Neural progenitor cell (in vitro differentiated cells): ENCODE data around the gene TENT5A.

Source experiments
- EZH2 ChIP-seq: fragments of 200-600 bp; sonication (generic); IDR thresholded peaks from 2 replicates; pipeline ENCODE4 v1.6.1; 2017; ENCODE audit warnings: antibody characterized with exemption, mild to moderate bottlenecking, moderate library complexity
- EZH2phosphoT487 ChIP-seq: fragments of 200-600 bp; sonication (generic); IDR thresholded peaks from 2 replicates; pipeline ENCODE4 v1.6.1; 2017; ENCODE audit warnings: antibody characterized with exemption
- TF ChIP-seq, protein P1 (sequence below): fragments of 200-600 bp; sonication (generic); IDR thresholded peaks from 2 replicates; pipeline ENCODE4 v1.5.1; 2017; ENCODE audit warnings: antibody characterized with exemption, mild to moderate bottlenecking

DNA sequence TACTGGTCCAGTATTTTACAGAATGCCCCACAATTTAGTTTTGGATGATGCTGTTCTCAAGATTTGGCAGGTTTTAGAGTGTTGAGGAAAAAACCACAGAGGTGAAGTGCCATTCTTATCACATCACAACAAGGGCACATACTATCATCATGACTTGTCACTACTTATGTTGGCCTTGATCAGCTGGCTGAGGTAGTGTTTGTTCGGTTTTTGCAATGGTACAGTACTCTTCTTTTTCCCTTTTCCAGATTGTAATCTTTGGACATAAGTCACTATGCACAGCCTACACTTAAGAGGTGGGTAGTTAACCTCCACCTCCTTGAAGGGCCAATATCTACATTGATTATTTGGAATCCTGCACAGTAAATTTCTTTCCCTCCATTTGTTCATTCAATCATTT, 8.8 kb downstream of the TENT5A start:
- TF ChIP-seq, protein P1, sequence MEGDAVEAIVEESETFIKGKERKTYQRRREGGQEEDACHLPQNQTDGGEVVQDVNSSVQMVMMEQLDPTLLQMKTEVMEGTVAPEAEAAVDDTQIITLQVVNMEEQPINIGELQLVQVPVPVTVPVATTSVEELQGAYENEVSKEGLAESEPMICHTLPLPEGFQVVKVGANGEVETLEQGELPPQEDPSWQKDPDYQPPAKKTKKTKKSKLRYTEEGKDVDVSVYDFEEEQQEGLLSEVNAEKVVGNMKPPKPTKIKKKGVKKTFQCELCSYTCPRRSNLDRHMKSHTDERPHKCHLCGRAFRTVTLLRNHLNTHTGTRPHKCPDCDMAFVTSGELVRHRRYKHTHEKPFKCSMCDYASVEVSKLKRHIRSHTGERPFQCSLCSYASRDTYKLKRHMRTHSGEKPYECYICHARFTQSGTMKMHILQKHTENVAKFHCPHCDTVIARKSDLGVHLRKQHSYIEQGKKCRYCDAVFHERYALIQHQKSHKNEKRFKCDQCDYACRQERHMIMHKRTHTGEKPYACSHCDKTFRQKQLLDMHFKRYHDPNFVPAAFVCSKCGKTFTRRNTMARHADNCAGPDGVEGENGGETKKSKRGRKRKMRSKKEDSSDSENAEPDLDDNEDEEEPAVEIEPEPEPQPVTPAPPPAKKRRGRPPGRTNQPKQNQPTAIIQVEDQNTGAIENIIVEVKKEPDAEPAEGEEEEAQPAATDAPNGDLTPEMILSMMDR: no peak
- TF ChIP-seq EZH2 (no peak), EZH2phosphoT487 (no peak)
